H4 (cell line): ENCODE results near the gene C6orf132. TPM values are rescaled to one million over a fixed set of nuclear protein-coding genes. Genes with fewer than 3 reads are reported as not detected.
"Not testable (repeated sequence)": the region's sequence is repeated elsewhere in the genome, so short reads cannot be mapped to it uniquely, and the experiment has no call there.

Source experiments
- DNase-seq: peaks from one replicate; pipeline ENCODE4 v3.0.0-alpha.2; 2015; ENCODE audit warnings: low spot score
- total RNA-seq: library from RNA; depleted of rRNA; stranded (reverse); fragments of >200 nt; shearing (Covaris generic); gene quantifications from 2 replicates; pipeline ENCODE4 v1.2.3, GENCODE V29; 2014

C6orf132 gene
- total RNA-seq, 1 experiment from 2014 or later = not detected

GRCh38 chr6:42162812-42163211 lies 20.4 kb upstream of the C6orf132 start:
- DNase-seq = no peak

GRCh38 chr6:42162384-42162783 lies 20.0 kb upstream of the C6orf132 start:
- DNase-seq = no peak

GRCh38 chr6:42159431-42160024 lies 17.1 kb upstream of the C6orf132 start:
- no peak for DNase-seq

- no peak for DNase-seq
Measured at GRCh38 chr6:42158631-42159030, 16.2 kb upstream of the C6orf132 start.

- no peak for DNase-seq
Measured at GRCh38 chr6:42158011-42158410, 15.6 kb upstream of the C6orf132 start.

GRCh38 chr6:42156638-42157037 lies 14.2 kb upstream of the C6orf132 start:
- DNase-seq = no peak

GRCh38 chr6:42155293-42155692 lies 12.9 kb upstream of the C6orf132 start:
- no peak for DNase-seq

GRCh38 chr6:42154461-42155209 lies 12.2 kb upstream of the C6orf132 start:
- no peak for DNase-seq

GRCh38 chr6:42153921-42154320 lies 11.5 kb upstream of the C6orf132 start:
- DNase-seq = no peak

- DNase-seq = not testable (repeated sequence)
Measured at GRCh38 chr6:42152528-42153213, 10.3 kb upstream of the C6orf132 start.

GRCh38 chr6:42152024-42152423 lies 9.6 kb upstream of the C6orf132 start:
- DNase-seq = no peak

GRCh38 chr6:42150254-42150653 lies 7.8 kb upstream of the C6orf132 start:
- DNase-seq = no peak

GRCh38 chr6:42148058-42148457 lies 5.6 kb upstream of the C6orf132 start:
- DNase-seq = no peak

GRCh38 chr6:42147138-42147562 lies 4.7 kb upstream of the C6orf132 start:
- no peak for DNase-seq

GRCh38 chr6:42141603-42142117 lies 760 bp downstream of the C6orf132 start:
- no peak for DNase-seq

- no peak for DNase-seq
Measured at GRCh38 chr6:42140756-42141602, 1.4 kb downstream of the C6orf132 start.

GRCh38 chr6:42140032-42140431 lies 2.4 kb downstream of the C6orf132 start:
- DNase-seq = no peak

- DNase-seq = no peak
Measured at GRCh38 chr6:42138630-42139619, 3.5 kb downstream of the C6orf132 start.

- DNase-seq = no peak
Measured at GRCh38 chr6:42138190-42138589, 4.2 kb downstream of the C6orf132 start.

- peak; percentile 52 for DNase-seq
Measured at GRCh38 chr6:42137194-42137753, 5.1 kb downstream of the C6orf132 start.
